HG03342 (cell line): Measurements from ENCODE around the gene ZCCHC24.

ENCODE experiments used
- ATAC-seq: cut with Tn5 transposase; IDR thresholded peaks from one replicate; pipeline ENCODE4 v1.9.1; 2021; ENCODE audit warnings: mild to moderate bottlenecking, moderate library complexity; ENCODE audit not compliant: unreplicated experiment

Gene ZCCHC24

GRCh38 chr10:79445161-79445976 lies at the start of gene ZCCHC24:
Gene ZCCHC24 (minus strand): TSS chr10:79445624. CDS start chr10:79445440, 184 bp downstream.
- ATAC-seq = peak; percentile 93

DNA sequence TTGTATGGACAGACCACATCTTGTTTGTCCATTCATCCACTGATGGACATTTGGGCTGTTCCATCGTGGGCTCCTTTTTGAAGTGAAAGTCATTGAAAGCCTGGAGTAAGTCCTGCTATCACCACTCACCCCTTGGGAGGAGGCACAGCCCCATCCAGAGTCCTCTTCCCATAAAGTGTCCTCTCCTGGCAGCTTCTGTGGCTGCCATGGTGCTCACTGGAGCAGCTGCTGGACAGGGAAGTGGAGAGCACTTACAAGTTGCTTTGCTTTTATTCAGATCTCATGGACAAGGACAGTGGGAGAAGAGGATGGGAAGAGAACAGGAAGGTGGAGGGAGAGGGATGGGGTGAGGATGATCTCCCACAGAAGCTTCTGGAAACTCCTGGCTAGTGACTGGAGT lies 48.4 kb upstream of the ZCCHC24 start:
- ATAC-seq = no peak

GRCh38 chr10:79492839-79493238 lies 47.4 kb upstream of the ZCCHC24 start:
- ATAC-seq = no peak

DNA sequence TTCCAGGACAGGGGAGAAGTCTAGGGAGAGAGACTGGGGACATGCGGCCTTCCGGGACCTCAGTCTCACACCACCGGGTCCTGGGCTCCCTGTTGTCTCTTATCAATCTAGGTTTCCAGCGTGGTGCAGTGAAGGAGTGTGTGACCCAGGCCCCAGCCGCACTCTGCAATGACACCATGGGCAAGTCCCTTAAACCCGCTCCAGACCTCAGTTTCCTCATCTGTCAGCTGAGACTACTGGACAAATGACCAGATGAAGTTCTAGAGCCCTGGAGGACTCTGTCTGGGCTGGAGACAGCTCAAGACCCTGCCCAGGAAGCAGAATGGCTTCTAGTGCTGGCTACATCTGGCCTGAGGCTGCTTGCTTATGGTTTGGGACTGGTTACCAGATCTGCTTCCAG lies 46.8 kb upstream of the ZCCHC24 start:
- ATAC-seq = no peak

GRCh38 chr10:79491143-79491835 lies 45.9 kb upstream of the ZCCHC24 start:
- ATAC-seq = no peak

- no peak for ATAC-seq
Measured at GRCh38 chr10:79490400-79491142, 45.1 kb upstream of the ZCCHC24 start.

DNA sequence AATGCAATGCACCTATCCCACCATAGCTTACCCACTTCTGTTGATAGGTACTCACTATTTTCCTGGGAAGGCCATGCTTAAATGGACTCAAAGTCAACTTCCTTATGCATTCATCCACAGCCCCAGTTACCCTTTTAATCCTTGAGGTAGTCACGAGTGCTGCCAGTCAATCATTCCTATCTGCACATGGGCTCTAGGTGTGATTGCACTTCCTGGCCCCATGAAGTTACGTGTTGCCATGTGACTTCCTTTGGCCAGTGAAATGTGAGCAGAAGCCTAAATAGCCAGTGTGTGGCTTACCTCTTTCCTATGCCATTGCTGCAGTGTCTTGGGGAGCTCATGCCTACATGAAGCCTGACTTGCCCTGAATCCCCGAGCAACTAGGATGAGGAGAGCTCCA lies 43.4 kb upstream of the ZCCHC24 start:
- no peak for ATAC-seq

- ATAC-seq = no peak
Measured at GRCh38 chr10:79488336-79488735, 42.9 kb upstream of the ZCCHC24 start.

GRCh38 chr10:79487296-79488194 lies 42.1 kb upstream of the ZCCHC24 start:
- peak; percentile 72 for ATAC-seq

- no peak for ATAC-seq
Measured at GRCh38 chr10:79484476-79484875, 39.1 kb upstream of the ZCCHC24 start.

GRCh38 chr10:79483948-79484347 lies 38.5 kb upstream of the ZCCHC24 start:
- no peak for ATAC-seq

GRCh38 chr10:79483299-79483698 lies 37.9 kb upstream of the ZCCHC24 start:
- no peak for ATAC-seq

- no peak for ATAC-seq
Measured at GRCh38 chr10:79482741-79483140, 37.3 kb upstream of the ZCCHC24 start.

GRCh38 chr10:79482304-79482703 lies 36.9 kb upstream of the ZCCHC24 start:
- ATAC-seq = no peak

GRCh38 chr10:79479283-79479909 lies 34.0 kb upstream of the ZCCHC24 start:
- ATAC-seq = no peak

DNA sequence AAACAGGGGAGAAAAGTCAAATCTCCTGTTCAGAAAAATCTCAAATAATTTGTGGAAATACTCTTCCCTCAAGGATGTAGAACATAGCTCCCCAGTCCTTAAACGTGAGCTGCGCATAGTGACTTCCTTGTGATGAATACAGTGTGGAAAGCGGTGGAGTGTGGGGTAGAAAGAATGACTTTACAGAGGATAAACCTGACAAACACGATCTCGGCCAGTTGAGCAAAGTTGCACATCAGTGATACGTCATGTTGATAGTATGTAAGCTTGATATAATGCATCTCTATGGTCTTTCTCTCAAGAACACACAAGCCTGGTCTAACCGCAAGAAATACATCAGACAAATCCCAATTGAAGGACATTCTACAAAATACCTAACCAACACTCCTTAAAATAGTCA lies 32.0 kb upstream of the ZCCHC24 start:
- ATAC-seq = no peak

- no peak for ATAC-seq
Measured at GRCh38 chr10:79476645-79477044, 31.2 kb upstream of the ZCCHC24 start.

DNA sequence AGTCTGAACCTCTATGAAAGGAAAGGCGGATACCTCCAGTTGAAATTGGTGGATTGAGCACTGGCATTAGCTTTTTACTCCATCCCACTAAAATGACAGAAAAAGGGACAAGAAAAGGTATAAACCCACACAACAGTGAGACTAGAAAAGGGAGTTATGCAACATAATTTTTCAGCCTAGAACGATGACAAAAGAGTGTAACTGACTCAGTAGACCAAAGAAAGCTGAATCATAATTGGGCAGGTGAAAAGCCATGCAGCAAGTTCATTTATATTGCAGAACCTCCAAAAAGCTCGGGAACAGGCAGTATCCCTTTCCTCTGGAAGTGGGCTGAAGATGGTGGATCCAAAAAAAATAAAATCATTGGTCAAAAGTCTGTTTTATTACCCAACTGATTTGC lies 30.5 kb upstream of the ZCCHC24 start:
- no peak for ATAC-seq

GRCh38 chr10:79475119-79475653 lies 29.8 kb upstream of the ZCCHC24 start:
- ATAC-seq = no peak
